GM21723 (cell line): Measurements from ENCODE around the gene PLA2G4A.

Experiments
- ATAC-seq: cut with Tn5 transposase; IDR thresholded peaks from one replicate; pipeline ENCODE4 v1.9.1; 2021; ENCODE audit warnings: mild to moderate bottlenecking, moderate library complexity; ENCODE audit not compliant: unreplicated experiment

Gene PLA2G4A

GRCh38 chr1:186869526-186870228 lies 40.9 kb downstream of the PLA2G4A start:
- no peak for ATAC-seq

- no peak for ATAC-seq
Measured at GRCh38 chr1:186871784-186872183, 43.0 kb downstream of the PLA2G4A start.

GRCh38 chr1:186872291-186872690 lies 43.5 kb downstream of the PLA2G4A start:
- ATAC-seq = no peak

GRCh38 chr1:186873687-186874086 lies 44.9 kb downstream of the PLA2G4A start:
- no peak for ATAC-seq

- no peak for ATAC-seq
Measured at GRCh38 chr1:186875896-186876835, 47.4 kb downstream of the PLA2G4A start.

- ATAC-seq = no peak
Measured at GRCh38 chr1:186878356-186878755, 49.6 kb downstream of the PLA2G4A start.

GRCh38 chr1:186880982-186881381 lies 52.2 kb downstream of the PLA2G4A start:
- no peak for ATAC-seq

- ATAC-seq = no peak
Measured at GRCh38 chr1:186882372-186883134, 53.8 kb downstream of the PLA2G4A start.

GRCh38 chr1:186884251-186884650 lies 55.5 kb downstream of the PLA2G4A start:
- ATAC-seq = no peak

GRCh38 chr1:186887203-186887602 lies 58.5 kb downstream of the PLA2G4A start:
- no peak for ATAC-seq

- ATAC-seq = no peak
Measured at GRCh38 chr1:186888367-186888766, 59.6 kb downstream of the PLA2G4A start.

- ATAC-seq = no peak
Measured at GRCh38 chr1:186892936-186893335, 64.2 kb downstream of the PLA2G4A start.

- ATAC-seq = no peak
Measured at GRCh38 chr1:186894415-186894814, 65.7 kb downstream of the PLA2G4A start.

GRCh38 chr1:186896211-186896610 lies 67.5 kb downstream of the PLA2G4A start:
- no peak for ATAC-seq

- no peak for ATAC-seq
Measured at GRCh38 chr1:186897008-186897407, 68.3 kb downstream of the PLA2G4A start.

- ATAC-seq = peak; percentile 96
Measured at GRCh38 chr1:186899577-186899976, 70.8 kb downstream of the PLA2G4A start.

GRCh38 chr1:186899977-186900376 lies 71.2 kb downstream of the PLA2G4A start:
- no peak for ATAC-seq

GRCh38 chr1:186900539-186901237 lies 71.9 kb downstream of the PLA2G4A start:
- ATAC-seq = no peak

- no peak for ATAC-seq
Measured at GRCh38 chr1:186901631-186902030, 72.9 kb downstream of the PLA2G4A start.

GRCh38 chr1:186903374-186904136 lies 74.8 kb downstream of the PLA2G4A start:
- ATAC-seq = no peak
